ENCODE measurements around the gene ATAD3C.

- no peak for TF ChIP-seq CEBPB (IDR thresholded peaks at IDR 0.05; ENCODE audit: low read depth, low read length)
- no peak for TF ChIP-seq CTCF (conservative IDR thresholded peaks at IDR 0.05; ENCODE audit: low read depth, low read length)
- no peak for TF ChIP-seq POLR2A (IDR thresholded peaks at IDR 0.05; ENCODE audit: low read depth, low read length)
- no peak for TF ChIP-seq RAD21 (IDR thresholded peaks at IDR 0.05; ENCODE audit: low read length)
These were observed 45.8 kb upstream of the ATAD3C start for GRCh38 chr1:1403653-1404052.
